Inflammatory macrophage treated with lipopolysaccharide for 4 hours (primary cell): Measurements from ENCODE around the gene SLC1A4.
"Not testable (repeated sequence)": the region's sequence is repeated elsewhere in the genome, so short reads cannot be mapped to it uniquely, and the experiment has no call there.

Experiments
- DNase-seq: peaks from one replicate; pipeline ENCODE4 v3.0.0-alpha.2; 2020

Gene SLC1A4

GRCh38 chr2:64966017-64966416 is 23.2 kb upstream of the SLC1A4 start:
- DNase-seq = no peak

GRCh38 chr2:64966839-64967238 is 22.4 kb upstream of the SLC1A4 start:
- DNase-seq = no peak

GRCh38 chr2:64967601-64968000 is 21.6 kb upstream of the SLC1A4 start:
- peak; percentile 21 for DNase-seq

GRCh38 chr2:64969086-64969485 is 20.1 kb upstream of the SLC1A4 start:
- not testable (repeated sequence) for DNase-seq

GRCh38 chr2:64970495-64970894 is 18.7 kb upstream of the SLC1A4 start:
- DNase-seq = no peak

- DNase-seq = no peak
Observed at GRCh38 chr2:64972426-64972825, 16.8 kb upstream of the SLC1A4 start.

- DNase-seq = no peak
Observed at GRCh38 chr2:64972876-64973275, 16.3 kb upstream of the SLC1A4 start.

- DNase-seq = peak; percentile 35
Observed at GRCh38 chr2:64975232-64975821, 13.9 kb upstream of the SLC1A4 start.

GRCh38 chr2:64976276-64976675 is 12.9 kb upstream of the SLC1A4 start:
- no peak for DNase-seq

- peak; percentile 53 for DNase-seq
Observed at GRCh38 chr2:64978514-64979268, 10.5 kb upstream of the SLC1A4 start.

GRCh38 chr2:64979744-64980143 is 9.5 kb upstream of the SLC1A4 start:
- DNase-seq = no peak

- peak; percentile 74 for DNase-seq
Observed at GRCh38 chr2:64980183-64980582, 9.0 kb upstream of the SLC1A4 start.

- DNase-seq = peak; percentile 40
Observed at GRCh38 chr2:64982311-64982857, 6.8 kb upstream of the SLC1A4 start.

- no peak for DNase-seq
Observed at GRCh38 chr2:64982932-64983331, 6.3 kb upstream of the SLC1A4 start.

- DNase-seq = no peak
Observed at GRCh38 chr2:64985447-64985846, 3.8 kb upstream of the SLC1A4 start.

GRCh38 chr2:64987001-64987955 is 1.9 kb upstream of the SLC1A4 start:
- DNase-seq = no peak

- peak; percentile 86 for DNase-seq
Observed at GRCh38 chr2:64987956-64988419, 1.2 kb upstream of the SLC1A4 start.

GRCh38 chr2:64988420-64989125 is 626 bp upstream of the SLC1A4 start:
- DNase-seq = no peak

- peak; percentile 35 for DNase-seq
Observed at GRCh38 chr2:64989982-64990614, 899 bp downstream of the SLC1A4 start.

- no peak for DNase-seq
Observed at GRCh38 chr2:64990876-64991275, 1.7 kb downstream of the SLC1A4 start.

- no peak for DNase-seq
Observed at GRCh38 chr2:64992218-64992617, 3.0 kb downstream of the SLC1A4 start.

GRCh38 chr2:64992990-64993389 is 3.8 kb downstream of the SLC1A4 start:
- DNase-seq = no peak
